ENCODE data around the gene EPAS1. TPM values are rescaled to one million over a fixed set of nuclear protein-coding genes. Genes with fewer than 3 reads are reported as not detected.

Gene EPAS1
- total and polyA plus RNA-seq, 2 of the 13 experiments (the other 11 are each of a cell fraction or from before 2014, with no cell fraction given), result 47.1 to 182 TPM

- TF ChIP-seq, protein P1, sequence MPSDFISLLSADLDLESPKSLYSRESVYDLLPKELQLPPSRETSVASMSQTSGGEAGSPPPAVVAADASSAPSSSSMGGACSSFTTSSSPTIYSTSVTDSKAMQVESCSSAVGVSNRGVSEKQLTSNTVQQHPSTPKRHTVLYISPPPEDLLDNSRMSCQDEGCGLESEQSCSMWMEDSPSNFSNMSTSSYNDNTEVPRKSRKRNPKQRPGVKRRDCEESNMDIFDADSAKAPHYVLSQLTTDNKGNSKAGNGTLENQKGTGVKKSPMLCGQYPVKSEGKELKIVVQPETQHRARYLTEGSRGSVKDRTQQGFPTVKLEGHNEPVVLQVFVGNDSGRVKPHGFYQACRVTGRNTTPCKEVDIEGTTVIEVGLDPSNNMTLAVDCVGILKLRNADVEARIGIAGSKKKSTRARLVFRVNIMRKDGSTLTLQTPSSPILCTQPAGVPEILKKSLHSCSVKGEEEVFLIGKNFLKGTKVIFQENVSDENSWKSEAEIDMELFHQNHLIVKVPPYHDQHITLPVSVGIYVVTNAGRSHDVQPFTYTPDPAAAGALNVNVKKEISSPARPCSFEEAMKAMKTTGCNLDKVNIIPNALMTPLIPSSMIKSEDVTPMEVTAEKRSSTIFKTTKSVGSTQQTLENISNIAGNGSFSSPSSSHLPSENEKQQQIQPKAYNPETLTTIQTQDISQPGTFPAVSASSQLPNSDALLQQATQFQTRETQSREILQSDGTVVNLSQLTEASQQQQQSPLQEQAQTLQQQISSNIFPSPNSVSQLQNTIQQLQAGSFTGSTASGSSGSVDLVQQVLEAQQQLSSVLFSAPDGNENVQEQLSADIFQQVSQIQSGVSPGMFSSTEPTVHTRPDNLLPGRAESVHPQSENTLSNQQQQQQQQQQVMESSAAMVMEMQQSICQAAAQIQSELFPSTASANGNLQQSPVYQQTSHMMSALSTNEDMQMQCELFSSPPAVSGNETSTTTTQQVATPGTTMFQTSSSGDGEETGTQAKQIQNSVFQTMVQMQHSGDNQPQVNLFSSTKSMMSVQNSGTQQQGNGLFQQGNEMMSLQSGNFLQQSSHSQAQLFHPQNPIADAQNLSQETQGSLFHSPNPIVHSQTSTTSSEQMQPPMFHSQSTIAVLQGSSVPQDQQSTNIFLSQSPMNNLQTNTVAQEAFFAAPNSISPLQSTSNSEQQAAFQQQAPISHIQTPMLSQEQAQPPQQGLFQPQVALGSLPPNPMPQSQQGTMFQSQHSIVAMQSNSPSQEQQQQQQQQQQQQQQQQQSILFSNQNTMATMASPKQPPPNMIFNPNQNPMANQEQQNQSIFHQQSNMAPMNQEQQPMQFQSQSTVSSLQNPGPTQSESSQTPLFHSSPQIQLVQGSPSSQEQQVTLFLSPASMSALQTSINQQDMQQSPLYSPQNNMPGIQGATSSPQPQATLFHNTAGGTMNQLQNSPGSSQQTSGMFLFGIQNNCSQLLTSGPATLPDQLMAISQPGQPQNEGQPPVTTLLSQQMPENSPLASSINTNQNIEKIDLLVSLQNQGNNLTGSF (CRISPR knock-in tag; IDR thresholded peaks at IDR 0.05), result no peak
- TF ChIP-seq POGK (CRISPR knock-in tag; conservative IDR thresholded peaks at IDR 0.05) (peak; percentile 81; the same call in 1 of the 2 replicates), SRSF9 (IDR thresholded peaks at IDR 0.05; ENCODE audit: borderline replicate concordance, insufficient read depth, low read depth, low read length, poor library complexity, severe bottlenecking) (no peak), FOXO1 (CRISPR knock-in tag; IDR thresholded peaks at IDR 0.05) (peak; percentile 7; the same call in 1 of the 2 replicates), TRIM24 (CRISPR knock-in tag; IDR thresholded peaks at IDR 0.05) (no peak), HES4 (CRISPR knock-in tag; IDR thresholded peaks at IDR 0.05; ENCODE audit: borderline replicate concordance) (no peak; the same call in 1 of the 2 replicates), SNAPC4 (CRISPR knock-in tag; IDR thresholded peaks at IDR 0.05) (0 out of 2 replicates have a peak, but pooled peaks have one; percentile 0), DNMT3B (CRISPR knock-in tag; conservative IDR thresholded peaks at IDR 0.05) (no peak), ZNF431 (CRISPR knock-in tag; IDR thresholded peaks at IDR 0.05; ENCODE audit: borderline replicate concordance, low read depth) (peak; percentile 41; the same call in 1 of the 2 replicates), GLI4 (CRISPR knock-in tag; IDR thresholded peaks at IDR 0.05; ENCODE audit: borderline replicate concordance) (peak; percentile 44; the same call in 1 of the 2 replicates), ZNF234 (CRISPR knock-in tag; conservative IDR thresholded peaks at IDR 0.05) (peak; percentile 97), RFX3 (CRISPR knock-in tag; IDR thresholded peaks at IDR 0.05) (no peak), ZBTB3 (CRISPR knock-in tag; IDR thresholded peaks at IDR 0.05; ENCODE audit: borderline replicate concordance, low read depth) (no peak)
These were observed 502 bp downstream of the EPAS1 start (continued) for GRCh38 chr2:46297546-46298271.
